MCF 10A (cell line): ENCODE measurements around the gene WDR31. TPM values are rescaled to one million over a fixed set of nuclear protein-coding genes. Genes with fewer than 3 reads are reported as not detected.

ENCODE experiments used
- BruUV-seq: library from RNA; stranded (reverse); fragments of 400-500 nt; replicated peaks from 2 replicates; lab custom pipeline; 2021; lab: Mats Ljungman, UMichigan
- CTCF ChIA-PET: fragments of 300-600 bp; sonication (Branson Sonifier 250); formaldehyde crosslinking; extraction: SDS; loops from one replicate; lab custom pipeline; 2021; ENCODE audit warnings: antibody characterized with exemption, inconsistent platforms; lab: Yijun Ruan, JAX
- POLR2A ChIA-PET: fragments of 300-600, 350-650 bp; sonication (Branson Sonifier 250); formaldehyde crosslinking; extraction: SDS; loops from one replicate; lab custom pipeline; 2020; ENCODE audit warnings: antibody characterized with exemption, inconsistent platforms; lab: Yijun Ruan, JAX
- DNase-seq: peaks from one replicate; pipeline ENCODE4 v3.0.0-alpha.2; 2018; ENCODE audit not compliant: unreplicated experiment
- H3K27ac Mint-ChIP-seq: one replicate; pipeline ENCODE4 v1.8.0; 2022; ENCODE audit warnings: mild to moderate bottlenecking, low read depth, mixed read lengths; ENCODE audit not compliant: unreplicated experiment
- H3K27me3 Mint-ChIP-seq: one replicate; pipeline ENCODE4 v1.8.0; 2022; ENCODE audit warnings: mixed read lengths; ENCODE audit not compliant: insufficient read depth, unreplicated experiment
- H3K36me3 Mint-ChIP-seq: one replicate; pipeline ENCODE4 v1.8.0; 2022; ENCODE audit warnings: mild to moderate bottlenecking, moderate library complexity, mixed read lengths; ENCODE audit not compliant: insufficient read depth, unreplicated experiment
- H3K4me1 Mint-ChIP-seq: one replicate; pipeline ENCODE4 v1.8.0; 2022; ENCODE audit warnings: mixed read lengths; ENCODE audit not compliant: insufficient read depth, unreplicated experiment
- H3K4me3 Mint-ChIP-seq: one replicate; pipeline ENCODE4 v1.8.0; 2022; ENCODE audit warnings: mild to moderate bottlenecking, moderate library complexity, mixed read lengths; ENCODE audit not compliant: unreplicated experiment
- H3K9me3 Mint-ChIP-seq: one replicate; pipeline ENCODE4 v1.8.0; 2022; ENCODE audit warnings: mixed read lengths; ENCODE audit not compliant: unreplicated experiment
- intact Hi-C: fragments of 100-400 bp; cut with micrococcal nuclease; formaldehyde crosslinking; loops from 2 replicates; pipeline ENCODE4 v1.14.1; 2022
- total RNA-seq: library from RNA; stranded (reverse); gene quantifications from 2 replicates; pipeline ENCODE4 v1.2.3, GENCODE V29; 2022
- TF ChIP-seq, protein P1 (sequence below): fragments of 200-600 bp; IDR thresholded peaks from one replicate; pipeline ENCODE4 v1.8.0; 2022; ENCODE audit warnings: antibody characterized with exemption, mild to moderate bottlenecking; ENCODE audit not compliant: unreplicated experiment

WDR31 gene
- total RNA-seq, 1 experiment from 2014 or later = 2.3 TPM

DNA sequence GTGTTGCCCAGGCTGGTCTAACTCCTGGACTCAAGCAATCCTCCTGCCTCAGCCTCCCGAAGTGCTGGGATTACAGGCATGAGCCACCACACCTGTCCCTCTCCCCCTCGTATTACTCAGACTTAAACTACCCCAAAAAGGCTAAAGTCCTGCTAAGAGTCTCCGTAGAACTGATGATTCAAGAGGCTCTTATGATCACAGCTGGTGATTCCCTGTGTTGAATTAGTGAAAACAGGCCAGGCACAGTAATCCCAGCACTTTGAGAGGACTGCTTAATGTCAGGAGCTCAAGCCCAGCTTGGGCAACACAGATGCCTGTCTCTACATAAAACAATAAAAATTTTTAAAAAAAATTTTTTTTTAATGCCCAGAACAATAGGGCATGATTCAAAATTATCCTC lies 73.9 kb downstream of the WDR31 start:
- ChIA-PET POLR2A (interaction anchor here (1.2 to 1.5 kb wide), 2 partner anchors 9 to 44 kb away, joined by 3 to 7 read pairs; partner anchors contain the start of genes CDC26, FKBP15, PRPF4 and SLC31A1), CTCF (interaction anchor here (0.6 to 1.0 kb wide), 2 partner anchors 24 to 432 kb away, joined by 3 read pairs; no protein-coding TSS in a partner anchor)
- no peak overlapping the region for H3K4me3 Mint-ChIP-seq
- no TSS peak for BruUV-seq
- no peaks in the 10 kb centered on the region for H3K9me3 Mint-ChIP-seq
- no peak for DNase-seq
- no peaks in the 10 kb centered on the region for H3K27me3 Mint-ChIP-seq
- peaks cover 61% of the 10 kb centered on the region for H3K36me3 Mint-ChIP-seq
- intact Hi-C loops = no loop called here
- no peak overlapping the region for H3K27ac Mint-ChIP-seq
- TF ChIP-seq, protein P1, sequence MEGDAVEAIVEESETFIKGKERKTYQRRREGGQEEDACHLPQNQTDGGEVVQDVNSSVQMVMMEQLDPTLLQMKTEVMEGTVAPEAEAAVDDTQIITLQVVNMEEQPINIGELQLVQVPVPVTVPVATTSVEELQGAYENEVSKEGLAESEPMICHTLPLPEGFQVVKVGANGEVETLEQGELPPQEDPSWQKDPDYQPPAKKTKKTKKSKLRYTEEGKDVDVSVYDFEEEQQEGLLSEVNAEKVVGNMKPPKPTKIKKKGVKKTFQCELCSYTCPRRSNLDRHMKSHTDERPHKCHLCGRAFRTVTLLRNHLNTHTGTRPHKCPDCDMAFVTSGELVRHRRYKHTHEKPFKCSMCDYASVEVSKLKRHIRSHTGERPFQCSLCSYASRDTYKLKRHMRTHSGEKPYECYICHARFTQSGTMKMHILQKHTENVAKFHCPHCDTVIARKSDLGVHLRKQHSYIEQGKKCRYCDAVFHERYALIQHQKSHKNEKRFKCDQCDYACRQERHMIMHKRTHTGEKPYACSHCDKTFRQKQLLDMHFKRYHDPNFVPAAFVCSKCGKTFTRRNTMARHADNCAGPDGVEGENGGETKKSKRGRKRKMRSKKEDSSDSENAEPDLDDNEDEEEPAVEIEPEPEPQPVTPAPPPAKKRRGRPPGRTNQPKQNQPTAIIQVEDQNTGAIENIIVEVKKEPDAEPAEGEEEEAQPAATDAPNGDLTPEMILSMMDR = no peak
- H3K4me1 Mint-ChIP-seq = peaks cover 5% of the 10 kb centered on the region

Other genes starting within 250 kb of the WDR31 start
- gene SLC31A2, start 189.3 kb downstream of the WDR31 start, total RNA-seq = 14.9 and 16.1 TPM in 2 replicates
- gene FKBP15, start 119.0 kb downstream of the WDR31 start, total RNA-seq = 32.2 and 32.6 TPM in 2 replicates
- gene SLC31A1, start 118.7 kb downstream of the WDR31 start, total RNA-seq = 56.3 and 69.4 TPM in 2 replicates
- gene CDC26, start 64.7 kb downstream of the WDR31 start, total RNA-seq = 51.6 and 64.8 TPM in 2 replicates
- gene PRPF4, start 64.6 kb downstream of the WDR31 start, total RNA-seq = 35.6 and 37.3 TPM in 2 replicates
- gene RNF183, start 36.9 kb downstream of the WDR31 start, total RNA-seq = not detected in 2 replicates
- gene BSPRY, start 9.3 kb upstream of the WDR31 start, total RNA-seq = 0.17 and 0.21 TPM in 2 replicates
- gene HDHD3, start 36.7 kb upstream of the WDR31 start, total RNA-seq = 10.1 and 11.5 TPM in 2 replicates
- 6.6 and 7.8 TPM in 2 replicates for gene ALAD, start 61.0 kb upstream of the WDR31 start, total RNA-seq
- gene POLE3, start 70.4 kb upstream of the WDR31 start, total RNA-seq = 51.8 and 54.0 TPM in 2 replicates
- gene C9orf43, start 70.5 kb upstream of the WDR31 start, total RNA-seq = 0.84 and 1.1 TPM in 2 replicates
- gene RGS3, start 123.5 kb upstream of the WDR31 start, total RNA-seq = 32.1 and 34.8 TPM in 2 replicates